SK-N-SH treated with all-trans-retinoic acid at 6 μM for 48 hours (cell line): ENCODE results near the gene NAT16.

ENCODE experiments used
- ARNTL ChIP-seq: fragments of 450-650 bp; formaldehyde crosslinking; IDR thresholded peaks from 2 replicates; pipeline ENCODE4 v1.5.0; 2020; ENCODE audit warnings: low read depth, mild to moderate bottlenecking, moderate library complexity, borderline replicate concordance
- BACH2 ChIP-seq: fragments of 250-450 bp; sonication (Bioruptor Pico); IDR thresholded peaks from 2 replicates; pipeline ENCODE4 v1.9.0; 2021; ENCODE audit warnings: mild to moderate bottlenecking, borderline replicate concordance
- CREB5 ChIP-seq: fragments of 250-450 bp; sonication (Bioruptor Pico); IDR thresholded peaks from 2 replicates; pipeline ENCODE4 v1.5.1; 2020; ENCODE audit warnings: low read depth, mild to moderate bottlenecking, moderate library complexity
- CSDC2 ChIP-seq: fragments of 250-450 bp; sonication (Bioruptor Pico); IDR thresholded peaks from 2 replicates; pipeline ENCODE4 v1.5.0; 2020; ENCODE audit warnings: mild to moderate bottlenecking, moderate library complexity
- CSRNP3 ChIP-seq: fragments of 250-450 bp; sonication (Bioruptor Pico); IDR thresholded peaks from 2 replicates; pipeline ENCODE4 v1.5.1; 2021; ENCODE audit warnings: mild to moderate bottlenecking, moderate library complexity
- OSR1 ChIP-seq: fragments of 250-450 bp; sonication (Bioruptor Pico); IDR thresholded peaks from 2 replicates; pipeline ENCODE4 v1.8.0; 2022; ENCODE audit warnings: moderate library complexity, mild to moderate bottlenecking, inconsistent platforms
- PATZ1 ChIP-seq: fragments of 250-450 bp; sonication (Bioruptor Pico); IDR thresholded peaks from 2 replicates; pipeline ENCODE4 v1.8.0; 2020; ENCODE audit warnings: mild to moderate bottlenecking, moderate library complexity, borderline replicate concordance
- RARB ChIP-seq: fragments of 250-450 bp; sonication (Bioruptor Pico); IDR thresholded peaks from 2 replicates; pipeline ENCODE4 v1.8.0; 2021; ENCODE audit warnings: mild to moderate bottlenecking, moderate library complexity
- TOX ChIP-seq: fragments of 250-450 bp; sonication (Bioruptor Pico); IDR thresholded peaks from 2 replicates; pipeline ENCODE4 v1.8.0; 2021; ENCODE audit warnings: mild to moderate bottlenecking, moderate library complexity, borderline replicate concordance
- TSHZ2 ChIP-seq: fragments of 250-450 bp; sonication (Bioruptor Pico); IDR thresholded peaks from 2 replicates; pipeline ENCODE4 v1.5.0; 2020; ENCODE audit warnings: mild to moderate bottlenecking, moderate library complexity
- ZFP3 ChIP-seq: fragments of 250-450 bp; sonication (Bioruptor Pico); IDR thresholded peaks from 2 replicates; pipeline ENCODE4 v1.5.0; 2020; ENCODE audit warnings: mild to moderate bottlenecking, moderate library complexity
- ZFP30 ChIP-seq: fragments of 450-650 bp; formaldehyde crosslinking; IDR thresholded peaks from 2 replicates; pipeline ENCODE4 v1.5.0; 2022; ENCODE audit warnings: mild to moderate bottlenecking, moderate library complexity
- ZNF70 ChIP-seq: fragments of 450-650 bp; formaldehyde crosslinking; IDR thresholded peaks from 2 replicates; pipeline ENCODE4 v1.5.0; 2020; ENCODE audit warnings: mild to moderate bottlenecking, moderate library complexity
- ZNF8 ChIP-seq: fragments of 450-650 bp; formaldehyde crosslinking; IDR thresholded peaks from 2 replicates; pipeline ENCODE4 v1.5.0; 2020; ENCODE audit warnings: mild to moderate bottlenecking, moderate library complexity

GRCh38 chr7:101216860-101217387, 36.8 kb upstream of the NAT16 start:
- no peak for TF ChIP-seq ZNF70 (CRISPR knock-in tag)
- no peak for TF ChIP-seq RARB (CRISPR knock-in tag)
- no peak for TF ChIP-seq CSDC2 (CRISPR knock-in tag)
- TF ChIP-seq CREB5 (CRISPR knock-in tag) = no peak
- TF ChIP-seq ARNTL (CRISPR knock-in tag) = no peak
- no peak for TF ChIP-seq ZFP30 (CRISPR knock-in tag)
- TF ChIP-seq ZNF8 (CRISPR knock-in tag) = no peak
- no peak for TF ChIP-seq ZFP3
- TF ChIP-seq TSHZ2 (CRISPR knock-in tag) = no peak
- TF ChIP-seq PATZ1 (CRISPR knock-in tag) = no peak
- TF ChIP-seq BACH2 (CRISPR knock-in tag) = no peak
- TF ChIP-seq CSRNP3 (CRISPR knock-in tag) = no peak
- TF ChIP-seq OSR1 = no peak
- no peak for TF ChIP-seq TOX
